ENCODE results near the gene PARVA. TPM values are rescaled to one million over a fixed set of nuclear protein-coding genes. Genes with fewer than 3 reads are reported as not detected.

Gene PARVA
- total RNA-seq, 1 donor from 2014 or later: 45.9 TPM

- no peak overlapping the region for H3K4me3 ChIP-seq (ENCODE audit: low read depth, low read length)
- DNase-seq (ENCODE audit: low read depth): no peak
- TF ChIP-seq CTCF (IDR thresholded peaks at IDR 0.05; ENCODE audit: insufficient read depth, low read length, poor library complexity, severe bottlenecking): no peak
- no peaks in the 10 kb centered on the region for H3K27me3 ChIP-seq (ENCODE audit: control insufficient read depth, insufficient read depth, low read length)
- H3K36me3 ChIP-seq (ENCODE audit: control insufficient read depth, insufficient read depth, low read length): no peaks in the 10 kb centered on the region
Measured at GRCh38 chr11:12496181-12497025, 119.0 kb downstream of the PARVA start.

- Histone ChIP-seq H3K36me3 (ENCODE audit: control insufficient read depth, insufficient read depth, low read length) (no peaks in the 10 kb centered on the region), H3K27me3 (ENCODE audit: control insufficient read depth, insufficient read depth, low read length) (no peaks in the 10 kb centered on the region), H3K4me3 (ENCODE audit: low read depth, low read length) (no peak overlapping the region)
- no peak for DNase-seq (ENCODE audit: low read depth)
- no peak for TF ChIP-seq CTCF (IDR thresholded peaks at IDR 0.05; ENCODE audit: insufficient read depth, low read length, poor library complexity, severe bottlenecking)
Measured at GRCh38 chr11:12497431-12497830, 120.1 kb downstream of the PARVA start.

- no peaks in the 10 kb centered on the region for H3K27me3 ChIP-seq (ENCODE audit: control insufficient read depth, insufficient read depth, low read length)
- H3K36me3 ChIP-seq (ENCODE audit: control insufficient read depth, insufficient read depth, low read length): no peaks in the 10 kb centered on the region
- H3K4me3 ChIP-seq (ENCODE audit: low read depth, low read length): no peak overlapping the region
- no peak for TF ChIP-seq CTCF (IDR thresholded peaks at IDR 0.05; ENCODE audit: insufficient read depth, low read length, poor library complexity, severe bottlenecking)
- DNase-seq (ENCODE audit: low read depth): no peak
Measured at GRCh38 chr11:12499071-12499470, 121.7 kb downstream of the PARVA start.

- Histone ChIP-seq H3K27me3 (ENCODE audit: control insufficient read depth, insufficient read depth, low read length) (no peaks in the 10 kb centered on the region), H3K4me3 (ENCODE audit: low read depth, low read length) (no peak overlapping the region), H3K36me3 (ENCODE audit: control insufficient read depth, insufficient read depth, low read length) (peaks cover 2% of the 10 kb centered on the region)
- no peak for TF ChIP-seq CTCF (IDR thresholded peaks at IDR 0.05; ENCODE audit: insufficient read depth, low read length, poor library complexity, severe bottlenecking)
- peak; percentile 12 for DNase-seq (ENCODE audit: low read depth)
Measured at GRCh38 chr11:12502046-12502445, 124.7 kb downstream of the PARVA start.

- peaks cover 2% of the 10 kb centered on the region for H3K36me3 ChIP-seq (ENCODE audit: control insufficient read depth, insufficient read depth, low read length)
- no peak overlapping the region for H3K4me3 ChIP-seq (ENCODE audit: low read depth, low read length)
- TF ChIP-seq CTCF (IDR thresholded peaks at IDR 0.05; ENCODE audit: insufficient read depth, low read length, poor library complexity, severe bottlenecking): no peak
- no peak for DNase-seq (ENCODE audit: low read depth)
- H3K27me3 ChIP-seq (ENCODE audit: control insufficient read depth, insufficient read depth, low read length): no peaks in the 10 kb centered on the region
Measured at GRCh38 chr11:12503039-12503484, 125.7 kb downstream of the PARVA start.

GRCh38 chr11:12503886-12504285 is 126.5 kb downstream of the PARVA start:
- no peak for DNase-seq (ENCODE audit: low read depth)
- Histone ChIP-seq H3K4me3 (ENCODE audit: low read depth, low read length) (no peak overlapping the region), H3K27me3 (ENCODE audit: control insufficient read depth, insufficient read depth, low read length) (no peaks in the 10 kb centered on the region), H3K36me3 (ENCODE audit: control insufficient read depth, insufficient read depth, low read length) (peaks cover 2% of the 10 kb centered on the region)
- no peak for TF ChIP-seq CTCF (IDR thresholded peaks at IDR 0.05; ENCODE audit: insufficient read depth, low read length, poor library complexity, severe bottlenecking)
